Measurements from ENCODE around the gene HSF2BP. TPM values are rescaled to one million over a fixed set of nuclear protein-coding genes. Genes with fewer than 3 reads are reported as not detected.

HSF2BP gene
- total and polyA plus RNA-seq, 7 donors: 0.16 to 0.83 (median 0.46) TPM

GRCh38 chr21:43691086-43691795 lies 32.0 kb upstream of the HSF2BP start:
- Histone ChIP-seq H3K9me3 (no peaks in the 10 kb centered on the region), H3K27me3 (no peaks in the 10 kb centered on the region), H3K27ac (no peak overlapping the region), H3K36me3 (peaks cover 21 to 100% (median 59%) of the 10 kb centered on the region in 4 donors), H3K4me3 (no peak overlapping the region), H3K4me1 (no peaks in the 10 kb centered on the region)
- intact Hi-C loops (cut with DNase I): no loop called here
- 96 to 97% methylated on average over 25 of the region's 25 CpGs for WGBS, 2 donors
- DNase-seq: no peak
- TF ChIP-seq POLR2A (IDR thresholded peaks at IDR 0.05) (no peak), EP300 (IDR thresholded peaks at IDR 0.05) (no peak), CTCF (IDR thresholded peaks at IDR 0.05) (no peak), POLR2AphosphoS5 (IDR thresholded peaks at IDR 0.05) (no peak)

DNA sequence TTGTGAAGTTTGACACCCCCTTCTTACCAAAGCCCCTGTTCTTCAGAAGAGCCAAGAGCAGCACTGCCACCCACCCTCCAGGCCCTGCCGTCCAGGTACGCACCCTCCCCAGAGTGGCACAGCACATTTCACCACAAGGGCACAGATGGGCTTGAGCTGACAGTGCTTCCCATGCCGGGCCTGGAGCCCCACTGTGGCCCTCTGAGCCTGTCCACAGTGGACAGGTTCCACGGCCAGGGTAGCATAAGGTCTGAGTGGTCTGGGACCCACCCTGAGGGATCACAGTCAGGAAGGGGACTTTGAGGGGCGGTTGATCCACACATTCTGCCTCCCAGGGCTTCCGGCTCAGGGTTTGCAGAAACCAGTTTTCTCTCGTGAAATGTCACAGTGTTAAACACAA lies 31.1 kb upstream of the HSF2BP start:
- Histone ChIP-seq H3K27ac (no peak overlapping the region), H3K4me3 (no peak overlapping the region), H3K27me3 (no peaks in the 10 kb centered on the region), H3K36me3 (peaks cover 22 to 100% (median 68%) of the 10 kb centered on the region in 4 donors), H3K9me3 (no peaks in the 10 kb centered on the region), H3K4me1 (no peaks in the 10 kb centered on the region)
- WGBS, 2 donors: 96 to 97% methylated on average over 7 of the region's 7 CpGs
- TF ChIP-seq CTCF (IDR thresholded peaks at IDR 0.05): no peak
- no peak for TF ChIP-seq POLR2A (IDR thresholded peaks at IDR 0.05)
- no peak for TF ChIP-seq EP300 (IDR thresholded peaks at IDR 0.05)
- TF ChIP-seq POLR2AphosphoS5 (IDR thresholded peaks at IDR 0.05): no peak
- DNase-seq: no peak
- intact Hi-C loops (cut with DNase I): no loop called here

GRCh38 chr21:43689556-43690337 lies 30.5 kb upstream of the HSF2BP start:
- DNase-seq: no peak
- Histone ChIP-seq H3K27ac (no peak overlapping the region), H3K36me3 (peaks cover 28 to 100% (median 73%) of the 10 kb centered on the region in 4 donors), H3K4me1 (no peaks in the 10 kb centered on the region), H3K9me3 (no peaks in the 10 kb centered on the region), H3K27me3 (no peaks in the 10 kb centered on the region), H3K4me3 (no peak overlapping the region)
- no peak for TF ChIP-seq POLR2A (IDR thresholded peaks at IDR 0.05)
- TF ChIP-seq CTCF (IDR thresholded peaks at IDR 0.05): no peak
- no peak for TF ChIP-seq POLR2AphosphoS5 (IDR thresholded peaks at IDR 0.05)
- no peak for TF ChIP-seq EP300 (IDR thresholded peaks at IDR 0.05)
- 95% methylated on average over 32 of the region's 32 CpGs for WGBS, 2 donors
- intact Hi-C loops (cut with DNase I): no loop called here

DNA sequence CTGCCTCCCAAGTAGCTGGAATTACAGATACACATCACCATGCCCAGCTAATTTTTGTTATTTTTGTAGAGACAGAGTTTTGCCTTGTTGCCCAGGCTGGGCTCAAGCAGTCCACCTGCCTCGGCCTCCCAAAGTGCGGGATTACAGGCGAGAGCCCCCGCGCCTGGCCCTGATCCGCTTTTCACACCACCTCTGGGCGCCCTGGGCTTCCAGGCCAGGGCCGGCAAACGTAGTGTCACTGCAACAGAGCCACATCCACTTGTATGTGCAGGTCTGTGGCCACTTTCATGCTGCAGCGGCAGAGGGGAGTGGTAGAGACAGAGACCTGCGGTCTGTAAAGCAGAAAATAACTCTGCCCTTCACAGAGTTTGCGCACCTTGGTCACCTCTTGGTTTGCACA lies 29.6 kb upstream of the HSF2BP start:
- H3K27ac ChIP-seq: no peak overlapping the region
- DNase-seq: no peak
- no peaks in the 10 kb centered on the region for H3K27me3 ChIP-seq
- peaks cover 28 to 100% (median 72%) of the 10 kb centered on the region in 4 donors for H3K36me3 ChIP-seq
- H3K4me3 ChIP-seq: no peak overlapping the region
- 92 to 96% methylated on average over 12 of the region's 12 CpGs for WGBS, 2 donors
- intact Hi-C loops (cut with DNase I): no loop called here
- TF ChIP-seq POLR2A (IDR thresholded peaks at IDR 0.05) (no peak), POLR2AphosphoS5 (IDR thresholded peaks at IDR 0.05) (no peak), EP300 (IDR thresholded peaks at IDR 0.05) (no peak), CTCF (IDR thresholded peaks at IDR 0.05) (no peak)
- no peaks in the 10 kb centered on the region for H3K9me3 ChIP-seq
- H3K4me1 ChIP-seq: no peaks in the 10 kb centered on the region
